GM08714 (cell line): ENCODE measurements around the gene PHYKPL.

ENCODE experiments used
- H3K4me3 ChIP-seq: fragments of 200-500 bp; sonication (Bioruptor generic); 2 replicates; pipeline ENCODE4 v1.5.1; 2014; ENCODE audit warnings: mild to moderate bottlenecking, low read length, inconsistent platforms
- ZNF274 ChIP-seq: IDR thresholded peaks from 2 replicates; pipeline ENCODE4 v1.6.1; 2012; ENCODE audit warnings: mild to moderate bottlenecking, low read depth, low read length

The PHYKPL gene

DNA sequence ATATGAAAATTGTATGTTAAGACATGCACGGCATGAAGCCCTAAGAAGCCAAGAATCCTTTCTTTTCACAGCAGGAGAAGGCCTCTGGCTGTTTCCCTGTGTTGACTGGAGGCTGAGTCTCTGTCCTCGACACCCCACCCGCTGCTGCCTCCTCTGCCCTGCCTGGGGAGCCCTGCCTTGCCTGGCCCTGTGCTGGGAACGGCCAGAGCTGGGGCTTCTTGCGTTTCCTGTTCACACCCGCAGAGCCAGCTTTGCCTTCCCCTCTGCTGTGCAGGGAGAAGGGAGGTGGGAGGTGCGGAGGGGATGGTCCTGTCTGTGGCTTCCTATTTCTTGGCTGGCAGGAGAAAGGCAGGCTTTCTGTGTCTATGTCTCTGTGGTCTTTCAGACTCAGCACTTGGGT is 38.6 kb downstream of the PHYKPL start:
- TF ChIP-seq ZNF274: no peak

DNA sequence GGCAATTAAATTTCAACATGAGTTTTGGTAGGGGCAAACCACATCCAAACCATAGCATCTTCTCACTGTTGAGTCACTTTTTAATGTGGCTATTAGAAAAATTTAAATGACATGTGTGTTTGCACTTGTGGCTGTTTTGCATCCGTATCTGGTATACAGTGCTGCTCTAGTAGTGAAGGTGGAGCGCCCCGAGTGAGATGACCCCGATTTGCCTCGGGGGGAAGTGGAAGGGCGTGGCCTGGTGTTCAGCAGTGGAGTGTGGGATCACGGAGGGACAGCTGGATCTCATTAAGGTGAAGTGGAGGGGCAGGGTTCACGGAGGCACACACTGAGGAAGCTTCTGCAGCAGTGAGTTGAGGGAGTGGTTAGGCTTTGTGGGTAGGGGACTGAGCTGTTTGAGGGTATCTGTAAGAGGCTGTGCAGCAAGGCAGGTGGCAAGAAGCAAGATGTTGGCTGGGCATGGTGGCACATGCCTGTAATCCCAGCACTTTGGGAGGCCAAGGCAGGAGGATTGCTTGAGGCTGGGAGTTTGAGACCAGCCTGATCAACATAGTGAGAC is 39.3 kb downstream of the PHYKPL start:
- H3K4me3 ChIP-seq: no peak overlapping the region
- TF ChIP-seq ZNF274: no peak

More for the DNA sequence above, 38.6 kb downstream of the PHYKPL start:
- no peak overlapping the region for H3K4me3 ChIP-seq

DNA sequence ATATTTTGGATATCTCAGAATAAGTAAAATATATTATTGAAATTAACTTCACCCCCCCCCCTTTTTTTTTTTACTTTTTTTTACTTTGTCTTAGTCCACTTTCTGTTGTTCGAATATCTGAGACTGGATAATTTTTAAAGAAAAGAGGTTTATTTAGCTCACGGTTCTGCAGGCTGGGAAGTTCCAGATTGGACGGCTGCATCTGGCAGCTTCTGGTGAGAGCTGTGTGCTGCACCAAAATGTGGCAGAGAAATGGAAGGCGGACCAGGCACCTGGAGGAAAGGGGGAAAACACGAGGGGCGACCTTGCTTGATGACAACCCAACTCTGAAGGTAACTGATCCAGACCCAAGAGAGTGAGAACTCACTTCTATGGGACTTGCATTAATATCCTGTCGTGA is 39.8 kb downstream of the PHYKPL start:
- H3K4me3 ChIP-seq: no peak overlapping the region
- TF ChIP-seq ZNF274: no peak

DNA sequence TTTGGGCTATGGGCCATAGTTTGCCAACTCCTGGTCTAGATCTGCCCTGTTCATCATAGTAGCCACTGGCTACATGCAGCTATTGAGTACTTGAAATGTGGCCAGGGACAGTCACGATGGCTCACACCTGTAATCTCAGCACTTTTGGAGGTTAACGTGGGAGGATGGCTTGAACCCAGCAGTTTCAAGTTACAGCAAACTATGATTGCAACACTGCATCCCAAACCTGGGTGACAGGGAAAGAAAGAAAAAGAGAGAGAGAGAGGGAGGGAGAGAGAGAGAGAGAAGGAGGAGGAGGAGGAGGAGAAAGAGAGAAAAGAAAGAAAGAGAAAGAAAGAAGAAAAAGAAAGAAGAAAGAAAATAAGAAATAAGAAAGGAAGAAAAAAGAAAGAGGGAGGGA is 40.4 kb downstream of the PHYKPL start:
- H3K4me3 ChIP-seq: no peak overlapping the region
- no peak for TF ChIP-seq ZNF274

DNA sequence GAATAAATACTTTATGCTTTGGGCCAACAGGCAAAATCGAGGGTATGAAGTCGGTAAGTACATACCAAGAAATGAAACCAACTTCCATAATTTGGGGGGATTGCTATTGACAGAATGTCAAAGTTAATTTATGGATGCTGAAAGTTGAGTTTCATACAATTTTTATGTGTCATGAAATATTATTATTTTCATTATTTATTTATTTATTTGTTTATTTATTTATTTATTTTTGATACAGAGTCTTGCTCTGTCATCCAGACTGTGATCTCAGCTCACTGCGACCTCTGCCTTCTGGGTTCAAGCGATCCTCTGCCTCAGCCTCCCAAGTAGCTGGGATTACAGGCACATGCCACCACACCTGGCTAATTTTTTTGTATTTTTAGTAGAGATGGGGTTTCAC is 40.9 kb downstream of the PHYKPL start:
- H3K4me3 ChIP-seq: no peak overlapping the region
- no peak for TF ChIP-seq ZNF274

DNA sequence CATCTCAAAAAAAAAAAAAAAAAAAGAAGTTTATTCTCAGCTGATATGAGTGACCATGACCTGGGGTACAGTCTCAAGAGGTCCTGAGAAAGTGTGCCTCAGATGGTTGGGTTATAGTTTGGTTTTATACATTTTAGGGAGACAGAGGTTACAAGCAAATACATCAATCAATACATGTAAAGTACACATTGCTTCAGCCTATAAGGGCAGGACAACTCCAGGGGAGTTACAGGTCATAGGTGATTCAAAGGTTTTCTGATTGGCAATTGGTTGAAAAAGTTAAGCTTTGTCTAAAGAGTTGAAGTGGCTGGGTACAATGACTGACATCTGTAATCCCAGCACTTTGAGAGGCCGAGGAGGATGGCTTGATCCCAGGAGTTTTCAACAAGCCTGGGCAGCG is 43.2 kb downstream of the PHYKPL start:
- TF ChIP-seq ZNF274: no peak
- H3K4me3 ChIP-seq: no peak overlapping the region

DNA sequence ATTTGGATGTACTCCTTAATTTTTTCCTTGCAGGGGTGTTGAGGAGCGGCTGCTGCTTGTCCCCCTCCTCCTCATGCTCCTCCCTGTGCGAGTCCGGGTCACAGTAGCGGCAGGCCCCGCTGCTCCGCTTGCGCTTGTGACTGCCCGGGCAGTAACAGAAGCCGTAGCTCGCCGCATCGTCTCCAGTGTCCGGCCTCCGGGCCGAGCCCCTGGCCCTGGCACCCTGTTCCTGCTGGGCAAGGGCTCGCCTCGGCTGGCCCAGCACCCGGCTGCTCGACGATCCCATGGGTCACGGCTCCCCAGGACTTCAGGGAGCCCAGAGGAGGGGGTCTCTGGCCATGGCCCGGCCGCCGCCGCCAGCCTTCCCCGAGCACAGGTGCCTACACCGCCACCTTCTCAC is 45.6 kb downstream of the PHYKPL start, which contains the start of gene GMCL2:
TSS of gene GMCL2 (minus strand) at position 358 of the 400 bp plus-strand sequence. CDS start at position 286, 72 bp downstream.
- H3K4me3 ChIP-seq: no peak within 1 kb of the TSS
- TF ChIP-seq ZNF274: no peak

DNA sequence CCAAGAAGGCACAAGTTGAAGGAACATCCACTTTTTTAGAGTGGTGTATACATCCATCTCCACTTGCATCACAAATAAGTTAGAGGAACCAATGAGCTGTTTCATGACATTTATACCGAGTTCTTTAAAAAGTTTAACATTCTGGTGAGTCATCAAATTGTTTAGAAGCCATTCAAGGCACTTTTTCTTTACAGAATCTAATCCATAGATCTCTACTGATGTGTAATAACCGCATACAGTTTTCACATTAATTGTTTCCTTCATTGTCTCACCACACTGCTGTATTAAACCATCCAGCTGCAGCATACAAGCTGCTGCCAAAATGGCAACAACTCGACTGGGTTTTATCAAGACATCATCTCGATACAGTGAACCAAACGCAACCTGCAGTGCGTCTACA is 46.2 kb downstream of the PHYKPL start:
- TF ChIP-seq ZNF274: no peak
- no peak overlapping the region for H3K4me3 ChIP-seq

DNA sequence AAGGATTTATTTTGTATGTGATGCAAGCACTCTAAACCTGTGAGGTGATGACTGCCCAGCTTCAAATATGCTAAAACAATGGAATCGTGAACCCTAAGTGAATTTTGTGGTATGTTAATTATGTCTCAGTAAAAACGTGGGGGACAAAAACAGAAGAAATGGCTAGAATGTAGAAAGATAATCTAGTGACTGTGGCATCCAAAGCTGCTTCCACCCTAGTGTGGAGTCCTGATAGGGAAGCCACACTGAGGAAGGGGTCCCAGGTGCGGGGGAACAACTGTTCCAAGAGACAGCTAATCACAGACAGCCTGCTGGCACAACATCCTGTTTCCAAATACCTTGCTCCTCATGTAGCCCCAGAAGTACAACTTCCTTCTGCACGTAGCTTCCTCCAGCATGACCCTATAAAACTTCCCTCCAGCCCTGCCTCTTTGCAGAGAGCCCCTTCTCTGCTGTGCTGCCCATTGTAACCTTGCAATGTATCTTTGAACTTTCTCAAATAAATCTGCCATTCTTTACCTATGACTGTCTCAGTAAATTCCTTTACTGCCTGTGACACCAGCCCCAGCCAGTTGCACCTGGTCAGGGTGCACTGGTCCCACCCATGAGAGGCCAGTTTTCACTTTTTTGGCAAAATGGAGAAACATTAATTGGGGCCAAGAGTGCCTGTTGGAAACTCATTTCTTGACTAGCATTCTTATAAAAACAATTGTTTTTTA is 50.3 kb downstream of the PHYKPL start:
- TF ChIP-seq ZNF274: no peak
- no peak overlapping the region for H3K4me3 ChIP-seq

DNA sequence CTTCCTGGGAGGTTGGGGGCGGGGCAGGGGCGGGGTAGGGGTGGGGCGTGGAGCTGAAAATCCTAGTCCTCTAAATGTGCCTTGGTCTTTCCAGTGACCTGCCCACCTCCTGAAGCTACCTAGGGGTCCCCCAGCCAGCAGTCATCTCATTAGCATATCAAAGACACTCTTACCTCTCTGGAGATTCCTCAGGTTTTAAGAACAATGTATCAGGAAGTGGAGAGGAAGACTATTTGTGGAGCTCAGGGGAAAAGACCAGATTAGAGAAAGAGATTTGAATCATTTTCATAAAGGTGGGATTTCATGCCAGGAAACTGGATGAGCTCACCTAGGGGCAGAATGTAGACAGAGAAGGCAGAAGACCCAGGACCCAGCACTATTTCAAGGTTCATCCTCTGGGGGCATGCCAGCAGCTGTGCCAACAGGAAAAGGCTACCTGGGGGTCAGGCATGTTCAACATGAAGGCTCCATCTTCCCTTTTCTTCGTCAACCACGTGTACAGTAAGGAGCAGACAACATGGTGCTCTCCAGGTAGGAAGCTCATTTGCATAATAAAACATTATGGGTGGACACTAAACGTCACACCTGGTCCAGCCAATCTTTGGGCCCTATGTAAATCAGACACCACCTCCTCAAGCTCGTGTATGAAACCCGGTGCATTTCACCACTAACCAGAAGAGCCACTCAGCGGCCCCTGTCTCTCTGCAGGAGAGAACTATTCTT is 52.3 kb downstream of the PHYKPL start:
- no peak overlapping the region for H3K4me3 ChIP-seq
- TF ChIP-seq ZNF274: no peak

DNA sequence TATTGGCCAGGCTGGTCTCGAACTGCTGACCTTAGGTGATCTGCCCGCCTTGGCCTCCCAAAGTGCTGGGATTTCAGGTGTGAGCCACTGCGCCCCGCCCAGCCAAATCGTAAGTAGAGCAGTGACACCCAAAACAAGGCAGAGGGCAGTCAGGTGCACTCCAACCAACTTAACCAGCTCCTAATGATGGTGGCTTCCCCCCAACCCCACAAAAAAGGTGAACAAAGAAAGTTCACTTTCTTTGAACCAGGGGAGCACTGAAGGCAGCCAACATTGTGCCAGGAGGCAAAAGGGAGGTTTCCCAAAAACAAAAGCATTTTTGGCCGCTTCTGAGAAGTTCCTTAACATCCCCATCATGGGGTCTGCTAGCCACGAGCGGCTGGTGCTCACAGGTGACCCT is 55.0 kb downstream of the PHYKPL start:
- H3K4me3 ChIP-seq: no peak overlapping the region

DNA sequence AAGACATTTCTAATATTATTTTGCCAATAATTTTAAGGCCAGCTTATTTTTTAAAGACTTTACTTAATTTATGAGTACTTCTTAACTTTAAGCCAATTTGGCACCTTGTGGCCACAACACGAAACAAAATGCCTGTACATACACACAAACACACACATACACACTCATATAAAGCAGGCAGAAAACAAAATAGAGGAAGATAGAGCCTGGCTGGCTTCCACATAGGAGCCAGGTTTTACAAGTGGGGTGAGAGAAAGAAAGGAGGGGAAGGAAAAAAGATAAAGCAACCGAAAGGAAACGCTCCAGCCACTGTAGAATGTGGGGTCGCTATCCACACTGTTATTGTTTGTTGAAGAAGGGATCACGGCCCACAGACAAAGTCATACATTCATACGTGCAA is 55.8 kb downstream of the PHYKPL start:
- no peak overlapping the region for H3K4me3 ChIP-seq
- TF ChIP-seq ZNF274: no peak

More for the DNA sequence above, 55.0 kb downstream of the PHYKPL start:
- no peak for TF ChIP-seq ZNF274

DNA sequence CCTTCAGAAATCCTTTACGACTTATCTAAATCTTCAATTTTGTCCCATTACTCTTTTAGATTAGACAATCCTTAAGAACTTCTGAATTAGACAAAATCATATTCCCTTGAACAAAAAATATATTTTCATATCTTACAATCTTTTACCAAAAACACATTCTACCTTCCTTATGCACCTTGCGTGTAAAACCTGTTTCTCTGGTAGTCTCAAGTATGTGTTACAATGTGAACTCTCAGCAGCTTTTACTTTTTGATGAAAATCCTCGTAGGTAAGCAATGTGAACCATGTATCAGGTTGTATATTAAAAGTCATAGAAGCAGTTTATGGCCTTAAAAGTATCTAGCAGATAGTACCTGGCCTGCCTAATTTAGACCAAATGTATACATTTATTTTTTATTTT is 58.1 kb downstream of the PHYKPL start:
- no peak for TF ChIP-seq ZNF274

DNA sequence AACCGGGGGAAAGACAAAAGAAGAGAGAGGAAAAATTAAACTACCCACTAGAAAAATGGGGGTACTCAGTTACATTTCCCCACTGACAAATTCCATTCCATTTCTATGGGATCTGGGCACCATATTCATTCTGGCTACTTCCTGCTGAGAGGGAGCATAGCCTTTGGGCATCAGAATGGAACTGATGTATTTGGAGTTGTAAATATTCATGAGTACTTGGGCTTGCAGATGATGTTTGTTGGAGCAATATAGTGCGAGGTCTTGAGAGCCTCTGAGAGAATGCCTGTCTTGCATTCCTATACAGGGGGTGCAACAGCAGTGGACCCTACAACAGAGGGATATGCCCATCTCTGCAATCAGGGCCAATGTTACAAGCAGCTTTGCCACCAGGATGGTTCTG is 62.1 kb downstream of the PHYKPL start:
- TF ChIP-seq ZNF274: no peak
- no peak overlapping the region for H3K4me3 ChIP-seq

More for the DNA sequence above, 58.1 kb downstream of the PHYKPL start:
- H3K4me3 ChIP-seq: no peak overlapping the region

DNA sequence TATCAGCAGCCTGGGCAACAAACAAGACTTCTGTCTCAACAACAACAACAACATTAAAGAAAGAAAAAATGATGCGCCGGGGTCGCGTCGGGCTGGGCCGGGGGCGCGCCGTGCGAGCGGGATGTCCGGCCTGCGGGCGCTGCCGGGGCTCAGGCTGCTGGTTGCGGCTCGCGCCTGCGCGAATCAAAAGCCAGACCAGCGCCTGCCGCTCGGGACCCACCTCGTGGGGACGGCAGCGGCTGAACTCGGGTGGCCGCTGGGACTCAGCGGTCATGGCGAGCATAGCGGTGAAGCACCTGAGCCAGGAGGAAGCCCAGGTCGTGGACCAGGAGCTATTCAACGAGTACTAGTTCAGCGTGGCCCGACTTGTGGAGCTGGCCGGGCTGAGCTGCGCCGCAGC is 67.0 kb downstream of the PHYKPL start:
- H3K4me3 ChIP-seq: no peak overlapping the region
- TF ChIP-seq ZNF274: no peak
